SK-N-SH (cell line): ENCODE measurements around the gene MSX1.

Experiments used
- EZH2phosphoT487 ChIP-seq: fragments of 200-600 bp; sonication (generic); IDR thresholded peaks from 2 replicates; pipeline ENCODE4 v1.6.1; 2017; ENCODE audit warnings: low read depth, mixed run types, mild to moderate bottlenecking, antibody characterized with exemption, moderate library complexity, borderline replicate concordance
- GATA2 ChIP-seq: sonication (generic); formaldehyde crosslinking; IDR thresholded peaks from 2 replicates; pipeline ENCODE4 v1.5.0; 2020; ENCODE audit warnings: mild to moderate bottlenecking, missing genetic modification reagents

- TF ChIP-seq GATA2 (CRISPR knock-in tag) (no peak), EZH2phosphoT487 (no peak)
Observed at GRCh38 chr4:4875147-4875546, 15.7 kb downstream of the MSX1 start.
